ENCODE measurements around the gene DHX15.
A peak's percentile ranks its signal among the peaks of the same experiment; 100 is the strongest.

Gene DHX15

DNA sequence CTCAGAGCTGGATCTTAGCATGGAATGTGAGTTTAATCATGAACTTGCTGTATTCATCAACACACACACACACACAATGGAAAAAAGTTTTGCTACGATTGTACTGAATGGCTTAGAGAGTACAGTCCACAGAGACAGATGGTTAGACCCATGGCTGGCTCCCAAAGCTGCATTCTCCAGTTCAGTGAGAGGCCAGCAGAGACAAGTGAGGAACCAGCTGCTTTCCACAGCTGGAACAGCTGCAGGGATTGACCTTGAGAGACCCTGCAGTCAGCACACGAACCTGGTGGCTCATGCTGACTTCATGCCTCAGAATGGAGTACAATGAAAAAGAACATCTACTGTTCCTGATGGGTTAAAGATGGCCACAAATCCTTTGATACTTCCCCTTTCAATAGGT, 94.5 kb downstream of the DHX15 start:
- no peak for ATAC-seq
- H3K9me3 Mint-ChIP-seq, result peaks cover 9 to 10% of the 10 kb centered on the region in 2 donors
- no peak for DNase-seq

DNA sequence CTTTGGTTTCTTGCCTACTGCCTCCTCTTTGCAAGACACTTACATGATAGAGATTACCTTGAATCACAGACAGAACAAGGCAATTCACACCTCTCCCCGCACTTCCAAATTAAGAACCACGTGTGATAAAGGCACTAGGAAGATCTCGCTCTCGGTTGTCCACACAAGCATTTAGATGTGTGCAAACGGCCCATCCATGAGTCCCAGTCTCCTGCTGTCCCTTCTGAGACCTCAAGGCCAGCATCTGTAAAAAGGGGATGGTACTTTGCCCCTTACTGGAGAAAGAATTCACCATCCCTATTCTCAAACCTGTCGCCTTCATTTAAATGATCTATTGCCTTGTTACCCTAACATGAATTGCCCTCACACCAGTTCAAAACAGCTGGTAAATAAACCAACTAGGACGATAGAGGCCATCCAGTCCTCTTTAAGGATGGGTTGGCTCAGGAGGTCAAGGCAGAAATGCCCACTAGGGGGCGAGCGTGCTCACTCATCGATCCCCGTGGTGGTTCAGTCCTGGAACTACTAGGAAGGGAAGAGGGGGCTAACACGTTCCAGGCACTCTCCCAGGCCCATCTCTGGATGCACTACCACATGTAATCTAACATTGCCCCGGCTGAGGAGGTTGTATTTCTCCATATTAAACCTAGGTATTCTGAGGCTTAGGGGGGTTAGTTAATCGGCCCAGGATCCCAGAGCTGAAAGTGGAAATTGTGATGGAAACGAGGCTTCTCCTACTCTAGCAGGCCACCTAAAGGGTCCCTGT, 95.8 kb downstream of the DHX15 start:
- peak; percentile 59 to 63 for DNase-seq
- Mint-ChIP-seq H3K9me3 (peaks cover 9 to 10% of the 10 kb centered on the region in 2 donors), H3K4me1 (no peaks in the 10 kb centered on the region), H3K27ac (no peak overlapping the region), H3K4me3 (no peak overlapping the region), H3K27me3 (peaks cover 22% of the 10 kb centered on the region)
- ATAC-seq, result peak; percentile 82

More for the DNA sequence above, 94.5 kb downstream of the DHX15 start:
- Mint-ChIP-seq H3K4me1 (no peaks in the 10 kb centered on the region), H3K27ac (no peak overlapping the region), H3K4me3 (no peak overlapping the region), H3K27me3 (peaks cover 22% of the 10 kb centered on the region)

DNA sequence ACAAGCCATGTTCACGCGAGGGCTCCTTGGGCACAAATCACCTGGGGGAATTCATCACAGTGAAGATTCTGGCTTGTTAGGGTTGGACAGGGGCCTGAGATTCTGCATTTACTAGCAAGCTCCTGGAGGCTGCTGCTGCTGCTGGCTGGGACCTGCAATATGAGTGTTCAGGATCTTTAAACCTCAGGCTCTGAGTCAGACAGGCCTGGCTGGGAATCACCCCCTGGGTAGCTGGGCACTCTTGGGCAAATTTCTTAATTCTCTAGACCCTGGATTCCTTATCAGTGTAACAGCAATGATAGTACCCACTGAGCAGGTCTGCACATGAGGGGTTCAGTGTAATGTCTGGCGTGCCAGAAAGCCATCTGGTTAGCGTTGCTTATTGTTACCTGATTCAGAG, 101.5 kb downstream of the DHX15 start:
- no peak for DNase-seq
- no peaks in the 10 kb centered on the region for H3K9me3 Mint-ChIP-seq
- H3K27me3 Mint-ChIP-seq, result peaks cover 38% of the 10 kb centered on the region
- ATAC-seq, result no peak
- no peak overlapping the region for H3K4me3 Mint-ChIP-seq
- no peaks in the 10 kb centered on the region for H3K4me1 Mint-ChIP-seq
- no peak overlapping the region for H3K27ac Mint-ChIP-seq

DNA sequence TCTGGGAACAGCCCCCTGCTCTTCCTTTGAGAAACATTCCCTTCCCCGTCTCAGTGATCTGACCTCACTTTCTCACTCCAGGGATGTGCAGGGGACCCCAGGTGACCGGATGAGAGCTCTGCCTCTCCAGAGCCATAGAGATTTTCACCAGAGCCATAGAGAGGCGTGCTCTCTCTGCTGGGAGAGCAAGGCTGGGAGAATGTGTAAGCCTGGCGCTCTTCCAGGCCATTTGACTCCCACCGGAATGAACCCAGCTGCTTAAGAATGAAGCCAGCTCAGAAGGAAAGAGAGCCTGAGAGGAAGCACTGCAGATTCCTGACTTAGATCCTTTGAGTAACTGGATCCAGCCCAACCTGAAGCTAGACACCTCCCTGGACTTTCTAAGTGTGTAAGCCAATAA, 106.4 kb downstream of the DHX15 start:
- peaks cover 7% of the 10 kb centered on the region for H3K4me1 Mint-ChIP-seq
- peaks cover 75% of the 10 kb centered on the region for H3K27me3 Mint-ChIP-seq
- DNase-seq (no peak), ATAC-seq (no peak)
- no peaks in the 10 kb centered on the region for H3K9me3 Mint-ChIP-seq
- H3K4me3 Mint-ChIP-seq, result no peak overlapping the region
- no peak overlapping the region for H3K27ac Mint-ChIP-seq

Measured in stimulated activated naive CD8-positive, alpha-beta T cell treated with anti-CD3 and anti-CD28 coated beads, Interleukin-15, amount 100 ng/mL, for 72 hours (primary cell).